Left forelimb (tissue), 1 donor: ENCODE measurements around the gene CSNK2A2.

Source experiments
- DNase-seq: peaks from one replicate; pipeline ENCODE4 v3.0.0-alpha.2; 2018; ENCODE audit warnings: low spot score

CSNK2A2 gene

DNA sequence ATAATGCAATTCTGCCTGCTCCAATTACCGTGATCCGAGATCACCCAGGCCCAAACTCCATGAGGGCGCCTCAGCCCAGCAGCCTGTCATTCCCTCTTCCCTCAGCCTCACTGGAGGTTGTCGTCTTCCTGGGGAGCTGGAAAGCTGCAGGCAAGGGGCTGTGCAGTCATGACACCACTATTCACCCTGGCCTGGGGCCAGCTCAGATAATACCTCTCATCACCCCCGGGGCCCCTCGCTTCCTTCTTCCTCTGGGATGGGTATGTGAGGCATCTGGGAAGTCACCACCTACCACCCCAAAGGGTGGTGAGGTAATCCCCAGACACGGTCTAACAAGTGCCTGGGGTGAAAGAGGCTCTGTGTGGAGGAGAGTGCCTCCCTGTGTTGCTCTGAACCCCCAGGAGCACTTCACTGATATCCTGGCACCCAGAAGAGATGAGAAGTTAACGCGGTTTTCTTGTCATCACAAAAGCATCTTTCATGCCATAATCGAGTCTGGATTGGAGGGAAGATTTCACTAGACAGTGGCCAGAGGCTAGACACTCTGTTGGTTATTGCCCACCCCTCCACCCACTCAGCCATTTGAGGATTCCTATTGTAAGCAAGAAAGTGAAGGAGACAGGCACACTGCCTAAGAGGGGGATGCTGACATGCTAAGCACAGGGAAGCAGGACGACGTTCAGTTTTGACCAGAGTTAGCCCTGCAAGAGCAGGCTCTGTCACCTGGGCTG, 87.2 kb downstream of the CSNK2A2 start:
- DNase-seq = no peak

DNA sequence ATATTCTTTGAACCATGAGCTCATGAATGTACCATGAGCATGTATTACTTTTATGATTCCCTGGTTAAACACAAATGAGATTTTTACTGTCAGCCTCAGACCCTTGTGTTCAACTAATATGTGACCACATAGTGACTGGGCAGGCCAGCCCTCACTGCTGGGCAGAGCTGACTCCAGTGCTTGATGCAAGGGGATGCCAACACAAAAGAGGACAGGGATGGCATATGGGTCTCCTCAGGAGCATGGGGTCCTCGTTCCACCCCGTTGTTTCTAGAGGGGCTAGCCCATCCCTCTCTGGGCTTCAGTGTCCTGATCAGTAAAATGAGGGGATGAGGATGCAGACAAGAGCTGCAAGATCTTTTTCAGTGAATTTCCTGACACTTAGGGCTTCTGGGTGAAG, 88.0 kb downstream of the CSNK2A2 start:
- no peak for DNase-seq

DNA sequence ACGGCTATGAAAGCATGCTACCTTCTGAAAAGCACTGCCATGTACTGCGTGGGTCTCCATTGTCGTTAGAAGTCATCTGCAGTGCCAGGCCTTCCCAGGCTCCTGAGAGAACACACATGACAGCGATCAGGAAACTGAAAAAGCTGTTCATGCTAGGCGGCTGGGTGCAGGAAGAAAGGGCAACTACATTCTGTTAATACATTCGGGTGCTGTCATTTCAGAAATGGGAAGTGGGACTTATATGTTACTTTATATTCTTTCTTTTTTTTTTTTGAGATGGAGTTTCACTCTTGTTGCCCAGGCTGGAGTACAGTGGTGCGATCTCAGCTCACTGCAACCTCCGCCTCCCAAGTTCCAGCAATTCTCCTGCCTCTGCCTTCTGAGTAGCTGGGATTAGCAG, 88.6 kb downstream of the CSNK2A2 start:
- no peak for DNase-seq
